G401.6 (cell line): Measurements from ENCODE around the gene VPS37C.
A peak's percentile ranks its signal among the peaks of the same experiment; 100 is the strongest.
"Not testable (repeated sequence)": the region's sequence is repeated elsewhere in the genome, so short reads cannot be mapped to it uniquely, and the experiment has no call there.

Experiments
- FAIRE-seq: peaks from 2 replicates; lab custom pipeline; 2012; peaks lifted over from hg19 to GRCh38; lab: Jason Lieb, UNC

VPS37C gene

GRCh38 chr11:61161190-61162091, at the start of gene VPS37C:
Gene VPS37C (minus strand): TSS chr11:61161426. CDS start chr11:61138829, 22,597 bp downstream.
- FAIRE-seq = no peak

- FAIRE-seq = not testable (repeated sequence)
Observed at GRCh38 chr11:61210629-61211028, 49.4 kb upstream of the VPS37C start.

- not testable (repeated sequence) for FAIRE-seq
Observed at GRCh38 chr11:61207636-61208310, 46.5 kb upstream of the VPS37C start.

- not testable (repeated sequence) for FAIRE-seq
Observed at GRCh38 chr11:61204502-61205059, 43.4 kb upstream of the VPS37C start.

GRCh38 chr11:61203873-61204272, 42.6 kb upstream of the VPS37C start:
- not testable (repeated sequence) for FAIRE-seq

GRCh38 chr11:61202950-61203746, 41.9 kb upstream of the VPS37C start, which contains the start of gene PGA3:
Gene PGA3 (plus strand): TSS chr11:61203515. CDS start chr11:61203565, 50 bp downstream.
- not testable (repeated sequence) for FAIRE-seq

GRCh38 chr11:61201476-61201875, 40.2 kb upstream of the VPS37C start:
- no peak for FAIRE-seq

GRCh38 chr11:61198948-61199523, 37.8 kb upstream of the VPS37C start:
- FAIRE-seq = no peak

- no peak for FAIRE-seq
Observed at GRCh38 chr11:61198361-61198760, 37.1 kb upstream of the VPS37C start.

GRCh38 chr11:61195719-61196118, 34.5 kb upstream of the VPS37C start:
- FAIRE-seq = no peak

- no peak for FAIRE-seq
Observed at GRCh38 chr11:61194981-61195695, 33.9 kb upstream of the VPS37C start.

GRCh38 chr11:61194169-61194671, 33.0 kb upstream of the VPS37C start:
- no peak for FAIRE-seq

- FAIRE-seq = no peak
Observed at GRCh38 chr11:61193596-61193995, 32.4 kb upstream of the VPS37C start.

GRCh38 chr11:61189933-61190332, 28.7 kb upstream of the VPS37C start:
- no peak for FAIRE-seq

GRCh38 chr11:61187505-61188130, 26.4 kb upstream of the VPS37C start:
- peak; percentile 90 for FAIRE-seq

- no peak for FAIRE-seq
Observed at GRCh38 chr11:61186504-61186903, 25.3 kb upstream of the VPS37C start.

GRCh38 chr11:61183645-61184044, 22.4 kb upstream of the VPS37C start:
- no peak for FAIRE-seq

- FAIRE-seq = no peak
Observed at GRCh38 chr11:61181489-61181888, 20.3 kb upstream of the VPS37C start.

- not testable (repeated sequence) for FAIRE-seq
Observed at GRCh38 chr11:61180205-61180604, 19.0 kb upstream of the VPS37C start.

- no peak for FAIRE-seq
Observed at GRCh38 chr11:61176446-61176845, 15.2 kb upstream of the VPS37C start.
